RWPE1 (cell line): Measurements from ENCODE around the gene PDCD10.

Source experiments
- CTCF ChIA-PET: fragments of 350-600 bp; sonication (Branson Sonifier 250); formaldehyde crosslinking; extraction: SDS; loops from one replicate; lab custom pipeline; 2021; lab: Yijun Ruan, JAX
- POLR2A ChIA-PET: fragments of 400-600 bp; formaldehyde crosslinking; extraction: SDS; loops from one replicate; lab custom pipeline; 2020; ENCODE audit warnings: antibody characterized with exemption; ENCODE audit not compliant: low non-redundant PET; lab: Yijun Ruan, JAX
- DNase-seq: peaks from one replicate; pipeline ENCODE4 v3.0.0; 2012; ENCODE audit warnings: low spot score
- H3K27ac ChIP-seq: fragments of 450-650 bp; 2 replicates; pipeline ENCODE4 v1.5.1; 2017
- TF ChIP-seq, protein P1 (sequence below): fragments of 450-650 bp; conservative IDR thresholded peaks from 2 replicates; pipeline ENCODE4 v1.5.1; 2017; ENCODE audit warnings: low read depth, mild to moderate bottlenecking

PDCD10 gene

DNA sequence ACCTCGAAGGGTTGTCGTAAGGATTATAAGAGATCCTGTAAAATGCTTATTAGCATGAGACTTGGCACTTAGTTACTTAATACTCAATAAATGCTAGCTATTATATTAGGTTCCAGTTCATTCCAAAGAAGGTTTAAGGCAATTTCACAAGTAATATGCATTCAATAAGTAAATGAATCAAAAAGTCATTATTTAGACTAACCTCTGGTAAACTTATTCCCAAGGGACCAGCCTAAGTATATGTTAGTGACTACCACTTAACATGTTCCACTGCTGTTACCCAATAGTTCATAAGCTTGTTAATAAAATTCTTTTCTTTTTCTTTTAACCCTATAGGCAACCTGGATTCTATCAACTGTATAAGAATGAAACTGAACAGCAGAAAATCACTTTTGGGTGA lies 5.1 kb downstream of the PDCD10 start:
- CTCF ChIA-PET = no interaction called here
- no peak for DNase-seq
- no peak overlapping the region for H3K27ac ChIP-seq
- POLR2A ChIA-PET = no interaction called here
- TF ChIP-seq, protein P1, sequence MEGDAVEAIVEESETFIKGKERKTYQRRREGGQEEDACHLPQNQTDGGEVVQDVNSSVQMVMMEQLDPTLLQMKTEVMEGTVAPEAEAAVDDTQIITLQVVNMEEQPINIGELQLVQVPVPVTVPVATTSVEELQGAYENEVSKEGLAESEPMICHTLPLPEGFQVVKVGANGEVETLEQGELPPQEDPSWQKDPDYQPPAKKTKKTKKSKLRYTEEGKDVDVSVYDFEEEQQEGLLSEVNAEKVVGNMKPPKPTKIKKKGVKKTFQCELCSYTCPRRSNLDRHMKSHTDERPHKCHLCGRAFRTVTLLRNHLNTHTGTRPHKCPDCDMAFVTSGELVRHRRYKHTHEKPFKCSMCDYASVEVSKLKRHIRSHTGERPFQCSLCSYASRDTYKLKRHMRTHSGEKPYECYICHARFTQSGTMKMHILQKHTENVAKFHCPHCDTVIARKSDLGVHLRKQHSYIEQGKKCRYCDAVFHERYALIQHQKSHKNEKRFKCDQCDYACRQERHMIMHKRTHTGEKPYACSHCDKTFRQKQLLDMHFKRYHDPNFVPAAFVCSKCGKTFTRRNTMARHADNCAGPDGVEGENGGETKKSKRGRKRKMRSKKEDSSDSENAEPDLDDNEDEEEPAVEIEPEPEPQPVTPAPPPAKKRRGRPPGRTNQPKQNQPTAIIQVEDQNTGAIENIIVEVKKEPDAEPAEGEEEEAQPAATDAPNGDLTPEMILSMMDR = no peak

- CTCF ChIA-PET = no interaction called here
These were observed 5.9 kb downstream of the PDCD10 start for GRCh38 chr3:167728632-167729323.

GRCh38 chr3:167728176-167728575 lies 6.5 kb downstream of the PDCD10 start:
- no peak overlapping the region for H3K27ac ChIP-seq
- ChIA-PET CTCF (no interaction called here), POLR2A (no interaction called here)
- TF ChIP-seq, protein P1 = no peak
- DNase-seq = peak; percentile 77

More at GRCh38 chr3:167728632-167729323, 5.9 kb downstream of the PDCD10 start:
- TF ChIP-seq, protein P1 = no peak
- DNase-seq = no peak
- POLR2A ChIA-PET = no interaction called here
- no peak overlapping the region for H3K27ac ChIP-seq

DNA sequence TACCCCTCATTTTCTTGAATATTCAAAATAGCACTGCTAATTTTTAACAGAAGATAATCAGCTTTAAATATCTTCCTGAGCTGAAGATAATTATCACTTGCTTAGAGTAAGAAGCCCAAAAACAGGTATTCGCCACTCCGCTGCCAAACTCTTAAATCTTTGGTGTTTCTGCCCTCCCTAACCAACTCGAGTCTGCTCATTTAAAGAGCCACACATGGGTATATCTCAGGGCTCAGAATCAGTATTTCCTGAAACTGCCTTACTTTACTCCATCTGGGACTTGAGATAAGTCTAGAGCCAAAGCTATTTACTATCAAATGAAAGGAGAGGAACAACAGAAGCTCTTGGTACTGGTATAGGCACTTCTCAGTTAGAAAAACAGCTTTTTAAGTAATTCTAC lies 10.8 kb downstream of the PDCD10 start:
- ChIA-PET POLR2A (no interaction called here), CTCF (no interaction called here)
- DNase-seq = no peak
- no peak overlapping the region for H3K27ac ChIP-seq
- TF ChIP-seq, protein P1 = no peak

GRCh38 chr3:167723025-167723512 lies 11.6 kb downstream of the PDCD10 start:
- ChIA-PET CTCF (no interaction called here), POLR2A (no interaction called here)
- H3K27ac ChIP-seq = no peak overlapping the region
- TF ChIP-seq, protein P1 = no peak
- no peak for DNase-seq

DNA sequence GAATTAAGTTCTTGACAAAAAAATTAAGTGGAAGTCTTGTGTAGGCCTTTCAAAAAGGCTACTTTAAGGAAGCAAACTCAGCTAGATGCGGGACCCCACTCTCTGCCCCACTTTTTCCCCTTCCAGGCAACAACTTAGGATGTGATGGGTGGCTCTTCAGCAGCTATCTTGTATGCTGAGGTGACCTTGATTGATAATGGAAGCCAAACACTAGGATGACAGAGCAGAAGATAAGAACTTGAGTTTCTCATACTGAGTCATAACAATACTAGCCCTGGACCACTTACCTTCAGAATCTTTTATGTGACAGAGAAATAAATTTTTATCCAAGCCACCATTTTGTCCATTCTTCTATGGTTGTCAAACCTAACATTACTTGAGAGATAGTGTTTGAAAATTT lies 16.1 kb downstream of the PDCD10 start:
- ChIA-PET CTCF (no interaction called here), POLR2A (no interaction called here)
- TF ChIP-seq, protein P1 = no peak

More for the DNA sequence above, 16.1 kb downstream of the PDCD10 start:
- H3K27ac ChIP-seq = no peak overlapping the region
- no peak for DNase-seq
